ENCODE results near the gene EHMT1.
A peak's percentile ranks its signal among the peaks of the same experiment; 100 is the strongest.
"Not testable (repeated sequence)": the region's sequence is repeated elsewhere in the genome, so short reads cannot be mapped to it uniquely, and the experiment has no call there.

EHMT1 gene

DNA sequence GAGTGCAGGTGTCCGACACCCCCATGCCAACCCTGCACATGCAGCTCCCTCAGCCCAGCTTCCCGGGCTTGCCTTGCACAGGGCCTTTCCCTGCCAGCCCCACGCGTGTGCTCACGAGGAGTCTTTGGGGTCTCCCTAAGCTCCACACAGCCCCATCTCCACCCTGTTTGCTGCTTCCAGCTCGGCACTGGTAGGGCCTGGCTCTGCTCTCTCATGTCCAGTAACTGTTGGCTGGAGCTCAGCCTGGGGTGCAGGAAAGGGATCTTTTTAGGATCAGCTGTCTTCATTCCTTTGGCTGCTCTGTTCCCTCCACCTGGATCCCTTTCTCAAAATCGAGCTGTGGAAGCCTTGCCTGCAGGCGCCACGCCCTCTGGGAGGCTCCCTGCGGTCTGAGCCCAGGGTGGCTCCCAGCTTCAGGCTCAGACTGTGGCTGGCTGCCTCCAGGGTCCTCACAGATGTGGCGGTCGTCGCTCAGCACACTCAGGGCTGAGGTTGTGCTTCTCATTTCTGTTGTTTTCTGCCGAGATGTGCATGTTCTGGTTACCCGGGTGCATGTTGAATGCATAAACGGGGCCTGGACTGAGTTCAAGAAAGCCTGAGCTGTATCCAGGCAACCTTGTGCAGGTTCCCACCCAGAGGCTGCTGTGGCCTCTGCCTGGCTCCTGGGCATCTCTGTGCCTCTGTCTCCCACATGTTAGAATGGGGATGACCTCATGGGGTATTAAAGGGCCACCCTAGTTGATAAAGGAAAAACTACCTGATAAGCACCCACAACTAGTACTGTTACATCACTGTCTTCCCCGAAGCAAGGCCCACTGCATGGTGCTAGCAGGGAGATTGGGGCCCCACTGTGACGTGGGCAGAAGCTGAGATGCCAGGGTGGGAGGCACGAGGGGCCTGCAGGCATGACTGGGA is 263.0 kb downstream of the EHMT1 start:
- in situ Hi-C loops (cut with HindIII; ENCODE audit: low pct_unique_long_range_greater_than_20kb, low sequenced_read_pairs): no loop called here
- DNase-seq (ENCODE audit: low read depth in 1 of 2, low spot score in 1 of 2): peak; percentile 41 to 62
- no peak for TF ChIP-seq JUND (IDR thresholded peaks at IDR 0.05; ENCODE audit: low read depth)

DNA sequence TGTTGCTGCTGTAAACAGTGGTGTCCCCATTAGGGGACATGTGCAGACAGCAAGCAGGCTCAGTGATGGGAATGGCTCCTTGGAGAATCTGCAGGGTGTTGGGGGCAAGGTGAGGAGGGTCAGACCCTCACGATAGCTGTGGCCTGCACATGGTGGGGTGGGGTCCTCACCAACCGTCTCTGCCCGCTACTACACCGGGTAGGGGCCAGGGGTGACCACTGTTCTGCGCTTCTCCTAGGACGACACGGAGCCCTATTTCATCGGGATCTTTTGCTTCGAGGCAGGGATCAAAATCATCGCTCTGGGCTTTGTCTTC is 263.7 kb downstream of the EHMT1 start:
- in situ Hi-C loops (cut with HindIII; ENCODE audit: low pct_unique_long_range_greater_than_20kb, low sequenced_read_pairs): no loop called here
- no peak for DNase-seq (ENCODE audit: low read depth in 1 of 2, low spot score in 1 of 2)
- no peak for TF ChIP-seq JUND (IDR thresholded peaks at IDR 0.05; ENCODE audit: low read depth)

DNA sequence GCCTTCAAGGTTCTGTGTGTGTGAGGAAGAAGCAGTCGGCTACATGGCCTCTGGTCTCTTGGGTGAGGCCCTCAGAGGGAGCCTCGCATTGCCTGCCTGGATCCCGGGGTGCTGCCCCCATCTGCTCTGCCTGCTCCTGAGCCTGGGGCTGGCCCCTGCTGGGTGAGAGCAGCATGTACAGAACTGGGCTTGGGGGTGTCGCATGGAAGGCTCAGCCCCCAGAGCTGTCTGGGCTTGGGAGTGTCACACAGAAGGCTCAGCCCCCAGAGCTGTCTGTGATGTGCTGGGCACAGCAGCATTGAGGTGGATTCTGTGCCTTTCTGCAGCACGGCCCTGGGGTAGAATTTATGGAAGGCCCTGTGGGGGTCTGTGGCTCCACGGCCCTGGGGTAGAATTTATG is 265.2 kb downstream of the EHMT1 start:
- DNase-seq (ENCODE audit: low read depth in 1 of 2, low spot score in 1 of 2); in situ Hi-C loops (cut with HindIII; ENCODE audit: low pct_unique_long_range_greater_than_20kb, low sequenced_read_pairs): not testable (repeated sequence)

GRCh38 chr9:137884547-137884946 is 265.7 kb downstream of the EHMT1 start:
- in situ Hi-C loops (cut with HindIII; ENCODE audit: low pct_unique_long_range_greater_than_20kb, low sequenced_read_pairs): not testable (repeated sequence)

GRCh38 chr9:137885121-137885520 is 266.3 kb downstream of the EHMT1 start:
- DNase-seq (ENCODE audit: low read depth in 1 of 2, low spot score in 1 of 2); in situ Hi-C loops (cut with HindIII; ENCODE audit: low pct_unique_long_range_greater_than_20kb, low sequenced_read_pairs): not testable (repeated sequence)

More at GRCh38 chr9:137884547-137884946, 265.7 kb downstream of the EHMT1 start:
- peak in 1 of 2 experiments; percentile 61 for DNase-seq (ENCODE audit: low read depth in 1 of 2, low spot score in 1 of 2)

All from T47D (cell line).